Thymus (tissue), 11 donors: ENCODE measurements around the gene RTF2. TPM values are rescaled to one million over a fixed set of nuclear protein-coding genes. Genes with fewer than 3 reads are reported as not detected.

ENCODE experiments used
- DNase-seq, 9 donors: peaks; one replicate each; pipeline ENCODE4 v3.0.0-alpha.2; 2013; ENCODE audit warnings: low spot score in 9 of 9, low read depth in 6 of 9, missing footprints in 1 of 9
- H3K27ac ChIP-seq, 2 donors: one replicate each; pipeline ENCODE4 v1.5.1; 2013; ENCODE audit warnings: control low read depth in 1 of 2, low read depth in 1 of 2, low read length in 1 of 2, mild to moderate bottlenecking in 1 of 2, moderate library complexity in 1 of 2
- H3K27me3 ChIP-seq, 2 donors: one replicate each; pipeline ENCODE4 v1.5.1; 2013; ENCODE audit warnings: low read length in 1 of 2; ENCODE audit not compliant: control insufficient read depth in 2 of 2, insufficient read depth in 1 of 2
- H3K36me3 ChIP-seq, 2 donors: one replicate each; pipeline ENCODE4 v1.5.1; 2013; ENCODE audit warnings: low read length in 1 of 2, mild to moderate bottlenecking in 1 of 2, moderate library complexity in 1 of 2; ENCODE audit not compliant: control insufficient read depth in 2 of 2, insufficient read depth in 2 of 2
- H3K4me1 ChIP-seq, 2 donors: one replicate each; pipeline ENCODE4 v1.5.1; 2013; ENCODE audit warnings: low read length in 2 of 2; ENCODE audit not compliant: control insufficient read depth in 2 of 2, insufficient read depth in 2 of 2
- H3K4me3 ChIP-seq, 2 donors: one replicate each; pipeline ENCODE4 v1.5.1; 2013; ENCODE audit warnings: low read length in 2 of 2, control low read depth in 1 of 2, mild to moderate bottlenecking in 1 of 2
- H3K9me3 ChIP-seq, 2 donors: one replicate each; pipeline ENCODE4 v1.5.1; 2013; ENCODE audit warnings: low read length in 1 of 2, mild to moderate bottlenecking in 1 of 2; ENCODE audit not compliant: control insufficient read depth in 2 of 2, insufficient read depth in 1 of 2
- WGBS: extraction: QIAGEN DNeasy Blood & Tissue Kit; methylation state at CpG from one replicate; pipeline ENCODE4 v1.1.7; 2013; 5-methylcytosine and 5-hydroxymethylcytosine counted together
- polyA plus RNA-seq: library from polyadenylated mRNA; stranded (reverse); fragments of 200-250 nt; gene quantifications from one replicate; pipeline ENCODE4 v1.2.3, GENCODE V29; 2013
- total RNA-seq: library from RNA; stranded (reverse); fragments of 120-200 nt; gene quantifications from one replicate; pipeline ENCODE4 v1.2.4, GENCODE V29; 2013
- donor health status: healthy.

RTF2 gene
- total and polyA plus RNA-seq, 2 donors = 75.1 to 91.6 TPM

- Histone ChIP-seq H3K4me1 (peaks cover 0 to 9% of the 10 kb centered on the region in 2 donors), H3K27me3 (no peaks in the 10 kb centered on the region), H3K27ac (no peak overlapping the region), H3K36me3 (peaks cover 8 to 15% of the 10 kb centered on the region in 2 donors), H3K4me3 (no peak overlapping the region), H3K9me3 (no peaks in the 10 kb centered on the region)
- 97% methylated on average over 8 of the region's 8 CpGs for WGBS
- DNase-seq = no peak
Measured at GRCh38 chr20:56503916-56504315, 35.5 kb downstream of the RTF2 start.

GRCh38 chr20:56504373-56505005 lies 36.1 kb downstream of the RTF2 start:
- no peak overlapping the region for H3K27ac ChIP-seq
- H3K27me3 ChIP-seq = no peaks in the 10 kb centered on the region
- no peak overlapping the region for H3K4me3 ChIP-seq
- peaks cover 0 to 9% of the 10 kb centered on the region in 2 donors for H3K4me1 ChIP-seq
- H3K9me3 ChIP-seq = no peaks in the 10 kb centered on the region
- 84% methylated on average over 9 of the region's 9 CpGs for WGBS
- peaks cover 8 to 15% of the 10 kb centered on the region in 2 donors for H3K36me3 ChIP-seq
- DNase-seq = peak in 6 of 9 donors; percentile 6 to 45 (median 19)

GRCh38 chr20:56506103-56506502 lies 37.7 kb downstream of the RTF2 start:
- no peaks in the 10 kb centered on the region for H3K9me3 ChIP-seq
- peaks cover 8 to 15% of the 10 kb centered on the region in 2 donors for H3K36me3 ChIP-seq
- DNase-seq = no peak
- no peak overlapping the region for H3K27ac ChIP-seq
- H3K27me3 ChIP-seq = no peaks in the 10 kb centered on the region
- no peak overlapping the region for H3K4me3 ChIP-seq
- 77% methylated on average over 3 of the region's 3 CpGs for WGBS
- H3K4me1 ChIP-seq = peaks cover 0 to 9% of the 10 kb centered on the region in 2 donors

GRCh38 chr20:56511926-56512325 lies 43.5 kb downstream of the RTF2 start:
- 97% methylated on average over 10 of the region's 10 CpGs for WGBS
- no peak for DNase-seq
- H3K9me3 ChIP-seq = no peaks in the 10 kb centered on the region
- H3K4me3 ChIP-seq = no peak overlapping the region
- no peaks in the 10 kb centered on the region for H3K27me3 ChIP-seq
- no peaks in the 10 kb centered on the region for H3K4me1 ChIP-seq
- H3K27ac ChIP-seq = no peak overlapping the region
- H3K36me3 ChIP-seq = peaks cover 17 to 31% of the 10 kb centered on the region in 2 donors

- WGBS = 96% methylated on average over 22 of the region's 22 CpGs
- H3K4me1 ChIP-seq = no peaks in the 10 kb centered on the region
- no peak overlapping the region for H3K27ac ChIP-seq
- H3K9me3 ChIP-seq = no peaks in the 10 kb centered on the region
- no peak for DNase-seq
- no peaks in the 10 kb centered on the region for H3K27me3 ChIP-seq
- H3K36me3 ChIP-seq = peaks cover 30 to 41% of the 10 kb centered on the region in 2 donors
- no peak overlapping the region for H3K4me3 ChIP-seq
Measured at GRCh38 chr20:56513161-56514150, 45.0 kb downstream of the RTF2 start.

- WGBS = 98% methylated on average over 5 of the region's 5 CpGs
- Histone ChIP-seq H3K4me1 (no peaks in the 10 kb centered on the region), H3K4me3 (no peak overlapping the region), H3K36me3 (peaks cover 46 to 66% of the 10 kb centered on the region in 2 donors), H3K27me3 (no peaks in the 10 kb centered on the region), H3K9me3 (peaks cover 9 to 18% of the 10 kb centered on the region in 2 donors), H3K27ac (no peak overlapping the region)
- no peak for DNase-seq
Measured at GRCh38 chr20:56516631-56517030, 48.2 kb downstream of the RTF2 start.

- H3K27ac ChIP-seq = no peak overlapping the region
- WGBS = 97% methylated on average over 7 of the region's 7 CpGs
- no peaks in the 10 kb centered on the region for H3K27me3 ChIP-seq
- H3K9me3 ChIP-seq = peaks cover 9 to 18% of the 10 kb centered on the region in 2 donors
- no peaks in the 10 kb centered on the region for H3K4me1 ChIP-seq
- H3K36me3 ChIP-seq = peaks cover 45 to 61% of the 10 kb centered on the region in 2 donors
- DNase-seq = no peak
- H3K4me3 ChIP-seq = no peak overlapping the region
Measured at GRCh38 chr20:56517211-56517610, 48.8 kb downstream of the RTF2 start.

- Histone ChIP-seq H3K4me1 (no peaks in the 10 kb centered on the region), H3K36me3 (peaks cover 45 to 57% of the 10 kb centered on the region in 2 donors), H3K9me3 (peaks cover 9 to 18% of the 10 kb centered on the region in 2 donors), H3K27me3 (no peaks in the 10 kb centered on the region), H3K4me3 (no peak overlapping the region), H3K27ac (no peak overlapping the region)
- 97% methylated on average over 8 of the region's 8 CpGs for WGBS
- DNase-seq = no peak
Measured at GRCh38 chr20:56517641-56518040, 49.2 kb downstream of the RTF2 start.

- 99% methylated on average over 14 of the region's 14 CpGs for WGBS
- Histone ChIP-seq H3K4me1 (no peaks in the 10 kb centered on the region), H3K27me3 (no peaks in the 10 kb centered on the region), H3K36me3 (peaks cover 45 to 53% of the 10 kb centered on the region in 2 donors), H3K27ac (no peak overlapping the region), H3K4me3 (no peak overlapping the region), H3K9me3 (peaks cover 9 to 18% of the 10 kb centered on the region in 2 donors)
- no peak for DNase-seq
Measured at GRCh38 chr20:56518126-56518525, 49.7 kb downstream of the RTF2 start.
